ENCODE measurements around the gene GALNT16.

GALNT16 gene

DNA sequence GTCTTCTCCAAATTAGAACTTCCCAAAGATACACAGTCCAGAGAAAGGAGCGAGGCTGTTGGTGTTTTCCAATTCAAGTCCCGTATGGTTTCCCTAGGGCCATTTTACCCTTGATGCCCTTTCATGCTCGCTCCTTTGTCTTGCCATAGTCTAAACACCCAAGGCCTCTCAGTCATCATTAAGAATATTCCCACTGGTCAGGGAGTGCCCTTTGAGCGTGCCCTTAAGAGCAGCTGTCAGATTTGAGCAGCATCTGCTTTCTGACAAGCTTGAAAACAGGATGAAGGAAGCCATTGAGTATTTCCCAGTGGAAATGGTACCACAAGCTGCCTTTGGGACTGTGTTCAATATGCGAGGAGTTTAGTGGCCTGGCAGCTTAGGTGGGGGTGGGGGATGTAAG is 10.4 kb upstream of the GALNT16 start:
- no peak for TF ChIP-seq CTCF (IDR thresholded peaks at IDR 0.05; ENCODE audit: insufficient read depth, low read length)
- no peak for TF ChIP-seq POLR2AphosphoS5 (IDR thresholded peaks at IDR 0.05; ENCODE audit: low read depth)
- TF ChIP-seq, protein P1, sequence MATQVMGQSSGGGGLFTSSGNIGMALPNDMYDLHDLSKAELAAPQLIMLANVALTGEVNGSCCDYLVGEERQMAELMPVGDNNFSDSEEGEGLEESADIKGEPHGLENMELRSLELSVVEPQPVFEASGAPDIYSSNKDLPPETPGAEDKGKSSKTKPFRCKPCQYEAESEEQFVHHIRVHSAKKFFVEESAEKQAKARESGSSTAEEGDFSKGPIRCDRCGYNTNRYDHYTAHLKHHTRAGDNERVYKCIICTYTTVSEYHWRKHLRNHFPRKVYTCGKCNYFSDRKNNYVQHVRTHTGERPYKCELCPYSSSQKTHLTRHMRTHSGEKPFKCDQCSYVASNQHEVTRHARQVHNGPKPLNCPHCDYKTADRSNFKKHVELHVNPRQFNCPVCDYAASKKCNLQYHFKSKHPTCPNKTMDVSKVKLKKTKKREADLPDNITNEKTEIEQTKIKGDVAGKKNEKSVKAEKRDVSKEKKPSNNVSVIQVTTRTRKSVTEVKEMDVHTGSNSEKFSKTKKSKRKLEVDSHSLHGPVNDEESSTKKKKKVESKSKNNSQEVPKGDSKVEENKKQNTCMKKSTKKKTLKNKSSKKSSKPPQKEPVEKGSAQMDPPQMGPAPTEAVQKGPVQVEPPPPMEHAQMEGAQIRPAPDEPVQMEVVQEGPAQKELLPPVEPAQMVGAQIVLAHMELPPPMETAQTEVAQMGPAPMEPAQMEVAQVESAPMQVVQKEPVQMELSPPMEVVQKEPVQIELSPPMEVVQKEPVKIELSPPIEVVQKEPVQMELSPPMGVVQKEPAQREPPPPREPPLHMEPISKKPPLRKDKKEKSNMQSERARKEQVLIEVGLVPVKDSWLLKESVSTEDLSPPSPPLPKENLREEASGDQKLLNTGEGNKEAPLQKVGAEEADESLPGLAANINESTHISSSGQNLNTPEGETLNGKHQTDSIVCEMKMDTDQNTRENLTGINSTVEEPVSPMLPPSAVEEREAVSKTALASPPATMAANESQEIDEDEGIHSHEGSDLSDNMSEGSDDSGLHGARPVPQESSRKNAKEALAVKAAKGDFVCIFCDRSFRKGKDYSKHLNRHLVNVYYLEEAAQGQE (IDR thresholded peaks at IDR 0.05; ENCODE audit: insufficient replicate concordance, low read depth): no peak
- TF ChIP-seq SPI1 (IDR thresholded peaks at IDR 0.05; ENCODE audit: borderline replicate concordance, low read depth): no peak
- TF ChIP-seq GABPA (IDR thresholded peaks at IDR 0.05; ENCODE audit: low read depth): no peak
- DNase-seq (ENCODE audit: low read depth in 1 of 2, low spot score in 1 of 2): no peak
- Histone ChIP-seq H3K27me3 (ENCODE audit: insufficient read depth, poor library complexity, severe bottlenecking) (no peaks in the 10 kb centered on the region), H3K4me3 (replicated peaks; ENCODE audit: insufficient read depth, low read length) (no peak overlapping the region), H3K27ac (replicated peaks) (no peak overlapping the region)

DNA sequence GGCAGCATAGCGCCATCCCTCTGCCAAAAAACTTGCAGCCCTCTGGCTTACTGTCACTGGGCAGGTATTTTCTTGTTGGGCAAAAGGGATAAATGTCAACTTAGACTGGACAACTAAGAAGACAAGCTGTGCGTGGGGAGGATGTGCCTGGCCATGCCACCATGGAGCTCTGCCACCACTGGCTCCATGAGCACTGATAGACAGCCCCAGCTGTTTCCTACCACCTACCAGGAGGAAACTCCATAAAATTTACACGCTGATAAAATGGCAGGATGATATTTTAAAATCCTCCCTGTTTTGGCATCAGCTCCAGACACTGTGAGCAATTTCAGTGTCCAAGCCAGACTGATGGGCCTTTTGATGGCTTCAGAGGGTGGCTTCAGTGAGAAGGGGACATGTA is 7.1 kb upstream of the GALNT16 start:
- no peak for TF ChIP-seq GABPA (IDR thresholded peaks at IDR 0.05; ENCODE audit: low read depth)
- no peak for TF ChIP-seq POLR2AphosphoS5 (IDR thresholded peaks at IDR 0.05; ENCODE audit: low read depth)
- TF ChIP-seq CTCF (IDR thresholded peaks at IDR 0.05; ENCODE audit: insufficient read depth, low read length): no peak
- TF ChIP-seq, protein P1 (IDR thresholded peaks at IDR 0.05; ENCODE audit: insufficient replicate concordance, low read depth): no peak
- TF ChIP-seq SPI1 (IDR thresholded peaks at IDR 0.05; ENCODE audit: borderline replicate concordance, low read depth): no peak
- no peak overlapping the region for H3K27ac ChIP-seq (replicated peaks)
- H3K4me3 ChIP-seq (replicated peaks; ENCODE audit: insufficient read depth, low read length): no peak overlapping the region
- no peak for DNase-seq (ENCODE audit: low read depth in 1 of 2, low spot score in 1 of 2)
- H3K27me3 ChIP-seq (ENCODE audit: insufficient read depth, poor library complexity, severe bottlenecking): no peaks in the 10 kb centered on the region

- TF ChIP-seq GABPA (IDR thresholded peaks at IDR 0.05; ENCODE audit: low read depth) (no peak), POLR2AphosphoS5 (IDR thresholded peaks at IDR 0.05; ENCODE audit: low read depth) (no peak), CTCF (IDR thresholded peaks at IDR 0.05; ENCODE audit: insufficient read depth, low read length) (no peak)
- TF ChIP-seq, protein P1 (IDR thresholded peaks at IDR 0.05; ENCODE audit: insufficient replicate concordance, low read depth): no peak
- Histone ChIP-seq H3K27me3 (ENCODE audit: insufficient read depth, poor library complexity, severe bottlenecking) (peaks cover 11% of the 10 kb centered on the region), H3K27ac (replicated peaks) (no peak overlapping the region), H3K4me3 (replicated peaks; ENCODE audit: insufficient read depth, low read length) (no peak overlapping the region)
- DNase-seq (ENCODE audit: low read depth in 1 of 2, low spot score in 1 of 2): no peak
Observed at GRCh38 chr14:69259168-69259526, 811 bp upstream of the GALNT16 start.
